ENCODE data around the gene P2RY8.

Gene P2RY8

DNA sequence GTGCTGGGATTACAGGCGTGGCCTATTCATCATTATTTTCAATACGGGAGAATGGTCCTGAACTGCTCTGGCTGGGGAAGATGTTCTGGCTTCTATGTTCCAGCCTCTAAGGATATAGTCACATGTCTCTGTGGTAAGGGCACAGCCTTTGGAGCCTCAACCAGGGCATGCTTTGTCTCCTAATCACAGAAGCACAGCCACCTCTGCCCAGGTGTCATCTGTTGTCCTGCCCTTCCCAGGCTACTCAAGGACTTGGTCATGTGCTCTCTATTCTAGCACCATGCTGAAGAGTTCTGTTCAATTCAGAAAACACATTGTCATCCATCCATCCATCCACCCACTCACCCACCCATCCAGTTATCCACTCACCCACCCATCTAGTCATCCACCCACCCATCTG lies 113.8 kb downstream of the P2RY8 start:
- TF ChIP-seq, protein P1, sequence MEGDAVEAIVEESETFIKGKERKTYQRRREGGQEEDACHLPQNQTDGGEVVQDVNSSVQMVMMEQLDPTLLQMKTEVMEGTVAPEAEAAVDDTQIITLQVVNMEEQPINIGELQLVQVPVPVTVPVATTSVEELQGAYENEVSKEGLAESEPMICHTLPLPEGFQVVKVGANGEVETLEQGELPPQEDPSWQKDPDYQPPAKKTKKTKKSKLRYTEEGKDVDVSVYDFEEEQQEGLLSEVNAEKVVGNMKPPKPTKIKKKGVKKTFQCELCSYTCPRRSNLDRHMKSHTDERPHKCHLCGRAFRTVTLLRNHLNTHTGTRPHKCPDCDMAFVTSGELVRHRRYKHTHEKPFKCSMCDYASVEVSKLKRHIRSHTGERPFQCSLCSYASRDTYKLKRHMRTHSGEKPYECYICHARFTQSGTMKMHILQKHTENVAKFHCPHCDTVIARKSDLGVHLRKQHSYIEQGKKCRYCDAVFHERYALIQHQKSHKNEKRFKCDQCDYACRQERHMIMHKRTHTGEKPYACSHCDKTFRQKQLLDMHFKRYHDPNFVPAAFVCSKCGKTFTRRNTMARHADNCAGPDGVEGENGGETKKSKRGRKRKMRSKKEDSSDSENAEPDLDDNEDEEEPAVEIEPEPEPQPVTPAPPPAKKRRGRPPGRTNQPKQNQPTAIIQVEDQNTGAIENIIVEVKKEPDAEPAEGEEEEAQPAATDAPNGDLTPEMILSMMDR (IDR thresholded peaks at IDR 0.05; ENCODE audit: extremely low read depth, insufficient read depth, missing control alignments): no peak
- in situ Hi-C loops (cut with MboI; ENCODE audit: low pct_unique_long_range_greater_than_20kb, low sequenced_read_pairs, unreplicated experiment): no loop called here
- DNase-seq (ENCODE audit: low spot score): no peak

DNA sequence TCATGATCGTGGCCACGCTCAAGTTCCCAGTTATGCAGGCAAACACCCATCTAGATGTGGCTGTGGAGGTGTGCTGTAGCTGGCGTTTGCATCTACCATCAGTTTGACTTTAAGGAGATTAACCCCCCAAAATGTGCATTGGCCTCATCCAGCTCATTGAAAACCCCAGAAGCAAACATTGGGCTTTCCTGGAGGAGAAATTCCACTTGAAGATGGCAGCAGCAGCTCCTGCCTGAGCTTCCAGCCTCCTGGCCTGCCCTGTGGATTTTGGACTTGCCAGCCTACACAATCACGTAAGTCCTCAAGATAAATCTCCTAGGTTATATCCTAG lies 114.9 kb downstream of the P2RY8 start:
- TF ChIP-seq, protein P1 (IDR thresholded peaks at IDR 0.05; ENCODE audit: extremely low read depth, insufficient read depth, missing control alignments): no peak
- in situ Hi-C loops (cut with MboI; ENCODE audit: low pct_unique_long_range_greater_than_20kb, low sequenced_read_pairs, unreplicated experiment): no loop called here
- DNase-seq (ENCODE audit: low spot score): no peak

DNA sequence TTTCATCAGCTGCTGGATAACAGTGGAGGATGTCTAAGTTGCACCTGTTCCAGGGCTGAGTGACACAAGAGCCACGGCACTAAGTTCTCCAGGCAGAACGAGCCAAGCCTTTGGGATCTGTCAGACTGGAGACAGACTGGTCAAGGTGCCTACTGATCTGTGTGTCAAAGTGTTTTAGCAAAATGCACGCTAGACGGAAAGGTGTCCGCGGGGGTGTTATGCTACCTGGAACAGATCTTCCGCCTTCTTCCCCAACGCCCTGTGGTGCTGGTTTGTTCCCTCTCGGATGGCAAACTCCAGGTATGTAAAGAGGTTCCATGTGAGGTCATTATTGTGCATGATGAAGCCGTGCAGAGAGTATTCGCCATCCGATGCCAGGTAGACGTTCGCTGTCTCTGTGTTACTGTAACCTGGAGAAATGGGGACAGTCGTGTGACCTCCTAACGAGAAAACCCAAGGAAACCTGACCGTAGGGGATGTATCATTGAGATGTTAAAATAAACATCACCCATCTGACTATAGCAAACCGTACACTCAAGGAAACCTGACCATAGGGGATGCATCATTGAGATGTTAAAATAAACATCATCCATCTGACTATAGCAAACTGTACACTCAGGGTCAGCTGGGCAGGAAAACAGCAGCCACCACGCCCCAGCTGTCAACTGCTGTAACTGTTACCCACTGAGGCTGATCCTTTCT lies 115.4 kb downstream of the P2RY8 start:
- DNase-seq (ENCODE audit: low spot score): no peak
- TF ChIP-seq, protein P1 (IDR thresholded peaks at IDR 0.05; ENCODE audit: extremely low read depth, insufficient read depth, missing control alignments): no peak
- in situ Hi-C loops (cut with MboI; ENCODE audit: low pct_unique_long_range_greater_than_20kb, low sequenced_read_pairs, unreplicated experiment): no loop called here

DNA sequence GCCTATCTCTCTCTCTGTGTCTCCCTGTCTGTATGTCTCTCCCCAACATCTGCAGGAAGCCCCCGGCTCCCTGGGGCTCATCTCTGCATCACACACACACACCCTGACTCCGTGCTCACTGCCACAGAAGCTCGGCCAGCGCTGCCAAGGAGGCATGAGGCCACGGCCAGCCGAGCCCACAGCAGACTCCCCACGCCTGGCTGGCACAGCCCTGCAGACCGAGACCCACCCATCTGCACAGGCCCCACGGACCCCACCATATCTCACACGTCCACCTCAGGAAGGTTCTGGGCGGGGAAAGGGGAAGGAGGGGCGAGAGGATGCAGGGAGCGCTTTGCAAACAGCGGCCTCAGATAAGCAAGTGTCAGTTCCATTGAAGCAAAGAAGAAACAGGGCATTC lies 116.6 kb downstream of the P2RY8 start:
- DNase-seq (ENCODE audit: low spot score): no peak
- in situ Hi-C loops (cut with MboI; ENCODE audit: low pct_unique_long_range_greater_than_20kb, low sequenced_read_pairs, unreplicated experiment): no loop called here
- TF ChIP-seq, protein P1 (IDR thresholded peaks at IDR 0.05; ENCODE audit: extremely low read depth, insufficient read depth, missing control alignments): no peak

DNA sequence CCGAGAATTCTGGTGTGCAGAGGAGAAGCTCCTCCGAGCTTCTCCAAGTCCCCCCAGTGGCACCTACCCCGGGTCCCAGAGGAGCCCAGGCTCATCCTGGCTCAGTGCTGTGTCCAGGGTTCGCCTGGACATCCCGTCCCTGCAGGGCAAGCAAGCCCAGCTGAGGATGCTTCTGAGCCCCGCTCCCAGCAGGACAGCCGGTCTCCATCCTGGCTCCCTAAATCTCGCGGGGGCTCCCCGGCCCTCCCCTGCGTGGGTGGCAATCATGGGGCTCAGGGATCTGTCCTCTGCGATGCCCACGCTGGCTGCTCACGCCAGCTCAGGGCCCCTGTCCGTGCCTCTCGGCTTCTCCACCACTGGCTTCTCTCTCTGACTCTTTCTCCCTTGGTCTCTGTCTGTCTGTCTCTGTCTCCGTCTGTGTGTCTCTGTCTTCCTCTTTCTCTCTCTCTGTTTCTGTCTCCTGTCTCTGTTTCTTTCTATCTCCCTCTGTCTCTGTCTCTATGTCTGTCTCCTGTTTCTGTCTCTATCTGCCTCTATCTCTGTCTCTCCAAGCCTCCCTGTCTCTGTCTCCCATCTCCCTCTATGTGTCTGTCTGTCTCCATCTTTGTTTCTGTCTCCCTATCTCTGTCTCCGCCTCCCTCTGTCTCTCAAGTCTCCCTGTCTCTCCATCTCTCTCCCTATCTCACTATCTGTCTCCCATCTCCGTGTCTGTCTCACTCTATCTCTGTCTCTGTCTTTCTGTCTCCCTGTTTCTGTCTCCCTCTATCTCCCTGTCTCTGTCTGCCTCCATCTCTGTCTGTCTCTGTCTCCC lies 117.2 kb downstream of the P2RY8 start:
- TF ChIP-seq, protein P1 (IDR thresholded peaks at IDR 0.05; ENCODE audit: extremely low read depth, insufficient read depth, missing control alignments): no peak
- no peak for DNase-seq (ENCODE audit: low spot score)
- in situ Hi-C loops (cut with MboI; ENCODE audit: low pct_unique_long_range_greater_than_20kb, low sequenced_read_pairs, unreplicated experiment): no loop called here

DNA sequence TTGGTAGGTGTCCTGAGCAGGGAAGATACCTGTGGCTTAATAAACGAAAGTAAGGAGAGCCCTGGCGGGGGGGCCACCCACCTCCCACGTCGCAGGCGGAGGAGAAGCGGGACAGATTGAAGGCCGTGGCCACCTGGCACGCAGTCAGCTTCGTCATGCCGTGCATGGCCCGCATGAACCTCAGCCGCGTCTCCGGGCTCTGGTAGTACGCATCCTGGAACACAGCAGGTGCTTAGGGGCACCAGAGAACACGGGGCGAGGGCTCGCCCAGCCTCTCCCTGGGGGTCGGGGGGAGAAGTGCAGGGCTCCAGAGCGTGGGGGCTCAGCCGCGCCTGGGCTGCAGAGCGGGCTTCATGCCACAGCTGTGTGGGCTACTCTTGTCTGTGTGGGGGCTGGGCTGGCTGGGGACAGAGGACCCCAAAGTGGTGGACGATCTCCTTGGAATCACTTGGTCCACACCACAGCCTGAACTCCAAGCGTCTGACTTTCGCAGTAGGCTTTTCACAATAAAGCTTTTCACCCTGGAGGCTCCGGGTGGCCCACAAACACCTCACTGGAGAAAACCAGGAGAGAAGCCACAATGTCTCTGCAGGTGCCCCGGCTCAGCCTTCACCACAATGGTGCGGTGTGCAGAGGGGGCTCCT lies 118.0 kb downstream of the P2RY8 start:
- in situ Hi-C loops (cut with MboI; ENCODE audit: low pct_unique_long_range_greater_than_20kb, low sequenced_read_pairs, unreplicated experiment): no loop called here
- no peak for DNase-seq (ENCODE audit: low spot score)
- TF ChIP-seq, protein P1 (IDR thresholded peaks at IDR 0.05; ENCODE audit: extremely low read depth, insufficient read depth, missing control alignments): no peak

Measured in GM13977 (cell line).